Smooth muscle cell (in vitro differentiated cells): ENCODE results near the gene QRICH2. TPM values are rescaled to one million over a fixed set of nuclear protein-coding genes. Genes with fewer than 3 reads are reported as not detected.

ENCODE experiments used
- polyA plus RNA-seq: library from polyadenylated mRNA; unstranded; fragments of >200 nt; fragmentation: Nextera tagmentation; extraction: Ambion mirVana; gene quantifications from 2 replicates; pipeline ENCODE4 v1.2.1, GENCODE V29; 2016
- small RNA-seq: library from RNA; depleted of rRNA; stranded (forward); fragments of <200 nt; gene quantifications from one replicate; pipeline ENCODE3, GENCODE V24; 2014
- total RNA-seq: library from RNA; depleted of rRNA; stranded (reverse); fragments of >200 nt; gene quantifications from 2 replicates; pipeline ENCODE4 v1.2.3, GENCODE V29; 2014

QRICH2 gene
- total and polyA plus RNA-seq, 2 experiments from 2014 or later: 1.2 to 1.5 TPM

Small RNA genes lying within 50 kb of the gene (small RNA-seq; reads per million reads assigned to genes)
- gene RF00019 (not detected), gene RNU6-24P (not detected)

Other genes with a start within 250 kb of the QRICH2 start
- gene SRP68, start 235.8 kb downstream of the QRICH2 start, total RNA-seq: 41.0 and 67.5 TPM in 2 replicates
- 96.3 and 102 TPM in 2 replicates for gene SRP68, start 235.8 kb downstream of the QRICH2 start, polyA plus RNA-seq
- gene GALR2, start 233.5 kb downstream of the QRICH2 start, total RNA-seq: not detected in 2 replicates
- 0.17 TPM in 1 of 2 replicates, not detected in the other for gene GALR2, start 233.5 kb downstream of the QRICH2 start, polyA plus RNA-seq
- gene ZACN, start 229.1 kb downstream of the QRICH2 start, total RNA-seq: not detected in 2 replicates
- 1.7 and 3.4 TPM in 2 replicates for gene ZACN, start 229.1 kb downstream of the QRICH2 start, polyA plus RNA-seq
- 49.8 and 59.1 TPM in 2 replicates for gene EXOC7, start 204.5 kb downstream of the QRICH2 start, total RNA-seq
- gene EXOC7, start 204.5 kb downstream of the QRICH2 start, polyA plus RNA-seq: 70.3 and 90.8 TPM in 2 replicates
- not detected in 2 replicates for gene FOXJ1, start 167.0 kb downstream of the QRICH2 start, total RNA-seq
- gene FOXJ1, start 167.0 kb downstream of the QRICH2 start, polyA plus RNA-seq: not detected in 2 replicates
- gene RNF157, start 67.8 kb downstream of the QRICH2 start, total RNA-seq: 0.09 and 1.2 TPM in 2 replicates
- 0.63 and 1.6 TPM in 2 replicates for gene RNF157, start 67.8 kb downstream of the QRICH2 start, polyA plus RNA-seq
- gene UBALD2, start 42.9 kb downstream of the QRICH2 start, total RNA-seq: 2.6 and 5.9 TPM in 2 replicates
- 7.0 and 11.0 TPM in 2 replicates for gene UBALD2, start 42.9 kb downstream of the QRICH2 start, polyA plus RNA-seq
- gene PRPSAP1, start 45.6 kb upstream of the QRICH2 start, total RNA-seq: 27.1 and 43.6 TPM in 2 replicates
- gene PRPSAP1, start 45.6 kb upstream of the QRICH2 start, polyA plus RNA-seq: 35.7 and 51.5 TPM in 2 replicates
- 8.3 and 20.1 TPM in 2 replicates for gene SPHK1, start 76.3 kb upstream of the QRICH2 start, total RNA-seq
- 24.8 and 27.4 TPM in 2 replicates for gene SPHK1, start 76.3 kb upstream of the QRICH2 start, polyA plus RNA-seq
- gene UBE2O, start 144.9 kb upstream of the QRICH2 start, total RNA-seq: 7.6 and 10.1 TPM in 2 replicates
- gene UBE2O, start 144.9 kb upstream of the QRICH2 start, polyA plus RNA-seq: 12.1 and 15.2 TPM in 2 replicates
- gene AANAT, start 159.3 kb upstream of the QRICH2 start, total RNA-seq: not detected in 2 replicates
- gene AANAT, start 159.3 kb upstream of the QRICH2 start, polyA plus RNA-seq: 0.15 TPM in 1 of 2 replicates, not detected in the other
- gene RHBDF2, start 193.1 kb upstream of the QRICH2 start, total RNA-seq: 4.9 and 12.2 TPM in 2 replicates
- gene RHBDF2, start 193.1 kb upstream of the QRICH2 start, polyA plus RNA-seq: 20.5 and 25.4 TPM in 2 replicates
- gene CYGB, start 229.4 kb upstream of the QRICH2 start, total RNA-seq: 4.9 and 13.9 TPM in 2 replicates
- 20.5 and 22.2 TPM in 2 replicates for gene CYGB, start 229.4 kb upstream of the QRICH2 start, polyA plus RNA-seq
- 0.31 and 1.4 TPM in 2 replicates for gene PRCD, start 231.8 kb upstream of the QRICH2 start, total RNA-seq
- 5.0 and 5.8 TPM in 2 replicates for gene PRCD, start 231.8 kb upstream of the QRICH2 start, polyA plus RNA-seq